GM19324 (cell line): ENCODE data around the gene RRN3.
"Not testable (repeated sequence)": the region's sequence is repeated elsewhere in the genome, so short reads cannot be mapped to it uniquely, and the experiment has no call there.

Experiments used
- ATAC-seq: cut with Tn5 transposase; IDR thresholded peaks from one replicate; pipeline ENCODE4 v1.9.1; 2021; ENCODE audit warnings: mild to moderate bottlenecking, moderate library complexity; ENCODE audit not compliant: unreplicated experiment, low FRiP score

Gene RRN3

GRCh38 chr16:15028801-15029698 is 65.0 kb downstream of the RRN3 start:
- not testable (repeated sequence) for ATAC-seq

GRCh38 chr16:15028345-15028715 is 65.7 kb downstream of the RRN3 start:
- not testable (repeated sequence) for ATAC-seq

- not testable (repeated sequence) for ATAC-seq
These were observed 66.3 kb downstream of the RRN3 start for GRCh38 chr16:15027503-15028344.

- ATAC-seq: not testable (repeated sequence)
These were observed 67.0 kb downstream of the RRN3 start for GRCh38 chr16:15027051-15027450.

GRCh38 chr16:15025234-15025951 is 68.7 kb downstream of the RRN3 start:
- ATAC-seq: not testable (repeated sequence)

DNA sequence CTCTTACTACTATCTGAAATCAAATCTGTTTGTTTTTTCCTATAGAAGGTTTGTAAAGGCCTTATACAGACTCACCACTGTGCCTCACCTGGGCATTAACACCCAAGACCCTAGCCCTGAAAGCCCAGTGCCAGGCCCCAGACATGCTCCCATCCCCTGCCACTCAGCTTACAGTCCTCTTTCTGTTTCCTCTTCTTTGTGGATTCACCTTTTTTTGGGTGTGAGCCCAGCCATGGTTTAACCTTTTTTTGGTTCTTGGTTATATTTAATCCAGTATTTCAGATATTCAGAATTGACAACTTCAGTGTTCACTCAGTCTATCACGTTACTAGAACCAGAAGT is 69.2 kb downstream of the RRN3 start:
- ATAC-seq: not testable (repeated sequence)

DNA sequence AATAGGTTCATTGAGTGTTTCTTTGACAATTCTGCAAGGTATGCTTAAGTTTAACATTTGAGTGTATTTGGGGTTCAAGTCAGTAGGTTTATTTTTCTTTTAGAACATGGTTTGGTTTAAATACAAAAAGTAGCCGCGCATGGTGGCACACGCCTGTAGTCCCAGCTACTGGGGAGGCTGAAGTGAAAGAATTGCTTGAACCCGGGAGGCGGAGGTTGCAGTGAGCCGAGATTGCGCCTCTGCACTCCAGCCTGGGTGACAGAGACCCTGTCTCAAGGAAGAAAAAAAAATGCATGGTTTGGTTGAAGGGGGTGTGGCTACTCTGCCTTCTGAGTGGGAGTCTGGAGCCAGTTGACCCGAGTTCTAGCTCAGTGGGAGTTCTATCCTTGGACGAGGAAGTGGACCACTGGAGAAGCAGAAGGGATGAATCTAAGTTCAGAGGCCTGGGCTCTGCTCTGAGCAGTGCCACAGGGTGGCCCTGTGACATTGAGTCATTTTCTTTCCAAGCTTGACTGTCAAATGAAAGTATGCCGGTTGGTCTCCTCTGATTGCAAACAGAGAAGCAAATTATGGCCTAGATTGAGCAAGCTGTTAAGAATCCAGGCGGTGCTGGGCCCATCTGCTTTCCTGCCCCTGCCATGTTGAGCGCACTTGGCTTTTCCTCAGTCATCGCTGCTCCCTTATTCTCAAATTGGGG is 70.5 kb downstream of the RRN3 start:
- not testable (repeated sequence) for ATAC-seq

- not testable (repeated sequence) for ATAC-seq
These were observed 71.9 kb downstream of the RRN3 start for GRCh38 chr16:15022194-15022593.

- not testable (repeated sequence) for ATAC-seq
These were observed 72.6 kb downstream of the RRN3 start for GRCh38 chr16:15021429-15021828.

DNA sequence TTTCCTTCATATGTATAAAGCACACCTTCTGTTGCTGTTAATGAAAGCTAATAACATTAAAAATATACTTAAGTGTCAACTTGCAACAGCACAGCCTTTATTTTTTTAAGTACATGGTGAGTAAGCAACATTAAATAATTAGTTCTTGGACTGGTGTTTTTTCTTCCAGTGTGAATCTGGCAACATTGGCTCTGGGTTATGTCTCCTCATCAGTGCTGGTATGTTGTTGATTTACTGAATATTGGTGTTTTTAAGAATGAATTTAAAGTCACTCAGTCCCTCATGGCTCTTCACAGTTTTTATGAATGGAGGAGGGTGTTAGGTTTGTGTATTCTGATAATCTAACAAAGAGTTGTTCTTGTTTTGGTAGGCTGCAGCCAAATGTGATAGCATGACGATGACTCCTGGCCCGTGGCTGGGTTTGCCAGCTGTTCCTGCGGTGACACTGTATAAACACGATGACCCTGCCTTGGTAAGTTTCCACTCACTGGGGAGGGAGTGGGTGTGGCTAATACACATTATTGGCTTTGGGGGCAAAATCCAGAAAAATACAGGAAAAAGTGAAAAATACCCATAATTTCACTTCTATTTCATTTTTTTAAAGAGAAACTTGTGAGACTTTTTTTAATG is 77.0 kb downstream of the RRN3 start:
- ATAC-seq: not testable (repeated sequence)

DNA sequence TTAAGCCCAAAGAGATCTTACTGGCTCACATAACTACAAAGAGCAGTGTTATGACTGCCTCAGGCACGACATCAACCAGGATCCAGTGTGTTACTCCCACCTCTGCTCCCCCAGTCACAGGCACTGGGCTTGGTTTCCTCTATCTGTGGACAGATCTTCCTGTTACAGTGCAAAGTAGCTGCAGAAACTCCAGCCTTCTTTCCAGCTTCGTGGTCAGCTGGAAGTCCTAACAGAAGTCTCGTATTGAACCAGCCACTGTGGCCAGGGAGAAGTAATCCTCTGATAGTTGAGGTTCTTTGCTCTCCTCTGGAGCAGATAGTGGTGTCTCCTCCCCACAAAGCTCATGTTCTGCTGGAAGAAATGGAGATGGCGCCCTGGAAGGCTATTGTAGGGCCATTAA is 77.7 kb downstream of the RRN3 start:
- not testable (repeated sequence) for ATAC-seq

DNA sequence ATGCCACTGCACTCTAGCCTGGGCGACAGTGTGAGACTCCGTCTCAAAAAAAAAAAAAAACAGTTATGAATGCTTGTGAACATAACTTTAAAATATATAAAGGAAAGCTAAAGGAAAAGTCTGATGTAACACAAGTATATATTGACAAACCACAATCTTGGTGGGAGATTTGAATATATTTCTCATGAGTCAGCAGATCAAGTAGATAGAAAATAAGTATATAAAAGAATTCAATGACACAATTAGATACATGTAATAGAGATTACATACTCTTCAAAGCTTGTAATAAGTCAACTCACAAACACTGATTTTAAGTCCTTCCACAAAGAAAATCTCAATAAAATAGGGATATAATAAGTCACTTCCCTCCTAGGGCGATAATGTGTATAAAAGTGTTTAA is 78.4 kb downstream of the RRN3 start:
- not testable (repeated sequence) for ATAC-seq

- not testable (repeated sequence) for ATAC-seq
These were observed 81.1 kb downstream of the RRN3 start for GRCh38 chr16:15012941-15013340.
